Immature natural killer cell (primary cell): ENCODE measurements around the gene PRIM1. TPM values are rescaled to one million over a fixed set of nuclear protein-coding genes. Genes with fewer than 3 reads are reported as not detected.
"Not testable (repeated sequence)": the region's sequence is repeated elsewhere in the genome, so short reads cannot be mapped to it uniquely, and the experiment has no call there.

Experiments
- DNase-seq, 3 donors: peaks; one replicate each; pipeline ENCODE4 v3.0.0; 2022; ENCODE audit warnings: mixed read lengths in 1 of 3
- H3K27ac Mint-ChIP-seq, 6 donors: one replicate each; pipeline ENCODE4 v1.8.0; 2020; ENCODE audit warnings: mixed read lengths in 6 of 6, mild to moderate bottlenecking in 5 of 6, inconsistent platforms in 4 of 6, moderate library complexity in 3 of 6
- H3K27me3 Mint-ChIP-seq, 3 donors: one replicate each; pipeline ENCODE4 v1.8.0; 2020 to 2021; ENCODE audit warnings: low read depth in 3 of 3, mild to moderate bottlenecking in 3 of 3, mixed read lengths in 3 of 3, moderate library complexity in 3 of 3, inconsistent platforms in 1 of 3
- H3K36me3 Mint-ChIP-seq, 3 donors: one replicate each; pipeline ENCODE4 v1.8.0; 2020; ENCODE audit warnings: mixed read lengths in 3 of 3, inconsistent platforms in 2 of 3, mild to moderate bottlenecking in 2 of 3
- H3K4me1 Mint-ChIP-seq, 2 donors: one replicate each; pipeline ENCODE4 v1.8.0; 2020; ENCODE audit warnings: inconsistent platforms in 2 of 2, mild to moderate bottlenecking in 2 of 2, mixed read lengths in 2 of 2, moderate library complexity in 1 of 2
- H3K4me3 Mint-ChIP-seq, 5 donors: one replicate each; pipeline ENCODE4 v1.8.0; 2020; ENCODE audit warnings: mild to moderate bottlenecking in 5 of 5, mixed read lengths in 5 of 5, inconsistent platforms in 3 of 5, moderate library complexity in 3 of 5
- H3K9me3 Mint-ChIP-seq, 6 donors: one replicate each; pipeline ENCODE4 v1.8.0; 2020; ENCODE audit warnings: mild to moderate bottlenecking in 6 of 6, mixed read lengths in 6 of 6, inconsistent platforms in 4 of 6, moderate library complexity in 3 of 6
- polyA plus RNA-seq, 3 donors: library from polyadenylated mRNA; unstranded; fragments of 300-500 nt; fragmentation: Illumina TruSeq; gene quantifications; one replicate each; pipeline ENCODE4 v1.2.3, GENCODE V29; 2021

PRIM1 gene
- polyA plus RNA-seq, 3 donors from 2014 or later: 24.6 to 31.7 (median 27.4) TPM

- Mint-ChIP-seq H3K4me3 (no peak overlapping the region), H3K4me1 (peaks cover 81 to 87% of the 10 kb centered on the region in 2 donors), H3K9me3 (no peaks in the 10 kb centered on the region), H3K27me3 (peaks cover 0 to 2% (median 2%) of the 10 kb centered on the region in 3 donors), H3K27ac (peak overlapping the region; percentile 46 to 96 (median 74)), H3K36me3 (peaks cover 0 to 10% (median 10%) of the 10 kb centered on the region in 3 donors)
- DNase-seq: no peak
Observed at GRCh38 chr12:56719056-56719455, 33.1 kb downstream of the PRIM1 start.

- DNase-seq: no peak
- Mint-ChIP-seq H3K9me3 (no peaks in the 10 kb centered on the region), H3K4me3 (no peak overlapping the region), H3K4me1 (peaks cover 76 to 84% of the 10 kb centered on the region in 2 donors), H3K27me3 (peaks cover 0 to 2% (median 2%) of the 10 kb centered on the region in 3 donors), H3K27ac (peak overlapping the region; percentile 12 to 96 (median 74)), H3K36me3 (peaks cover 0 to 13% (median 10%) of the 10 kb centered on the region in 3 donors)
Observed at GRCh38 chr12:56718636-56719035, 33.5 kb downstream of the PRIM1 start.

GRCh38 chr12:56718149-56718548, 34.0 kb downstream of the PRIM1 start:
- H3K27me3 Mint-ChIP-seq: peaks cover 0 to 2% (median 2%) of the 10 kb centered on the region in 3 donors
- peaks cover 1 to 17% (median 15%) of the 10 kb centered on the region in 3 donors for H3K36me3 Mint-ChIP-seq
- H3K4me1 Mint-ChIP-seq: peaks cover 72 to 79% of the 10 kb centered on the region in 2 donors
- no peaks in the 10 kb centered on the region for H3K9me3 Mint-ChIP-seq
- no peak overlapping the region for H3K4me3 Mint-ChIP-seq
- no peak overlapping the region for H3K27ac Mint-ChIP-seq
- no peak for DNase-seq

DNA sequence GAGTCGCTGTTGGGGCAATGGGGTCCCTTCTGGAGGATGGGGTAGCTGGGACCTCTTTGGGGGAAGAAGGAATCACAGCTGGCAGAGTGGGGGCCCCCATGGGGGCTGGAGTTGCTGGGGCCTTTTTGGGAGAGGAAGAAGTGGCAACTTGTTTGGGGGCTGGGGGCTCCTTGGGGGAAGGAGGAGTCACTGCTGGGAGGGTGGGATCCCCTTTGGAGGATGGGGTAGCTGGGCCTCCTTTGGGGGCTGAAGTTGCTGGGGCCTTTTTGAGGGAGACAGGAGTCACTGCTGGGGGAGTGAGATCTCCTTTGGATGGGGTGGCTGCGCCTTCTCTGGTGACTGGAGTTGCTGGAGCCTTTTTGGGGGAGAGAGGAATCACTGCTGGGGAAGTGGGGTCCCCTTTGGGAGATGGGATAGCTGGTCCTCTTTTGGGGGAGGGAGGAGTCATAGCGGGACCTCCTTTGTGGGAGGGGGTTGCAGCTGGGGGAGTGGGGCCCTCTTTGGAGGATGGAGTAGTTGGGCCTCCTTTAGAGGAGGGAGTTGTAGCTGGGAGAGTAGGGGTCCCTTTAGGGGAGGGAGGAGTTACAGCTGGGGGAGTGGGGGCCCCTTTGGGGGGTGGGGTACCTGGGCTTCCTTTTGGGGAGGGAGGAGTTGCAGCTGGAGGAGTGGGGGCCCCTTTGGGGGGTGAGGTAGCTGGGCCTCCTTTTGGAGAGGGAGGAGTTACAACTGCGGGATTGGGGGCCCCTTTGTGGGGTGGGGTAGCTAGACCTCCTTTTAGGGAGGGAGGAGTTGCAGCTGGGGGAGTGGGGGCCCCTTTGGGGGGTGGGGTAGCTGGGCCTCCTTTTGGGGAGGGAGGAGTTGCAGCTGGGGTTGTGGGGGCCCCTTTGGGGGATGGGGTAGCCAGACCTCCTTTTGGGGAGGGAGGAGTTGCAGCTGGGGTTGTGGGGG, 34.9 kb downstream of the PRIM1 start:
- Mint-ChIP-seq H3K4me1 (peaks cover 62 to 70% of the 10 kb centered on the region in 2 donors), H3K36me3 (peaks cover 11 to 23% (median 22%) of the 10 kb centered on the region in 3 donors)

DNA sequence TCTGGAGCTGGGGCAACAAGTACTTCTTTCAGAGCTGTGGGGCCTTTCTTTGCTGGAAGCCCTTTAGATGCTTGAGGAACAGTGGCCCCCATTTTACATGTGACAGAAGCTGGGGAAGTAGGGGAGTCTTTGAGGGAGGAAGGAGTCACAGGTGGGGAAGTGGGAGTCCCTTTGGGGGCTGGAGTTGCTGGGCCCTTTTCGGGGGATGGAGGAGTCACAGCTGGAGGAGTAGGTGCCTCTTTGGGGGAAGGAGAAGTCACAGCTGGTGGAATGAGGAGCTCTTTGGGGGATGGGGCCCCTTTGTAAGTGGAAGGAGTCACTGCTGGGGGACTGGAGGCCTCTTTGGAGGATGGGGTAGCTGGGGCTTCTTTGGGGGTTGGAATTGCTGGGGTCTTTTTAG, 35.7 kb downstream of the PRIM1 start:
- Mint-ChIP-seq H3K4me3 (no peak overlapping the region), H3K27me3 (peaks cover 0 to 5% (median 2%) of the 10 kb centered on the region in 3 donors), H3K27ac (peak overlapping the region; percentile 3 to 80 (median 52)), H3K4me1 (peaks cover 55 to 62% of the 10 kb centered on the region in 2 donors), H3K36me3 (peaks cover 12 to 27% (median 24%) of the 10 kb centered on the region in 3 donors), H3K9me3 (no peaks in the 10 kb centered on the region)
- DNase-seq: no peak

More for the DNA sequence above, 34.9 kb downstream of the PRIM1 start:
- no peak for DNase-seq
- Mint-ChIP-seq H3K4me3 (no peak overlapping the region), H3K27ac (peak overlapping the region; percentile 21 to 50 (median 42)), H3K9me3 (no peaks in the 10 kb centered on the region), H3K27me3 (peaks cover 0 to 5% (median 2%) of the 10 kb centered on the region in 3 donors)

DNA sequence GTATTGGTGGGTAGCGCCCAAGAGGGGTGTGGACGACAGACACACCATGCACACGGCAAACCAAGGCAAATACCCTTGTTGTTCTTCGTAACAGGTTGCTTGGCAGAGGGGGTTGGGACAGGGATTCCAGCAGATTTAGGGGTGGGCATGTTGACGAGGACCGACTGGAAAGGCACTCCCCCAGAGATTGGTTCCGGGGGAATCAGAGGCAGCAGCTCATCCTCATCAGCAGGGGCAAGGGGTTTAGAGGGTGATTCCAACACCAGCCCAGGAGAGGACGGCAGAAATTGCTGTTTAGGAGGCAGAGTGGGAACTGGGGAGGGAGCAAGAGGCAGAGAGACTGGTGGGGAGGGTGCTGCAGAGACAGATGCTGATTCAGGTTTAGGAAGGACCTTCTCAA, 36.3 kb downstream of the PRIM1 start:
- no peaks in the 10 kb centered on the region for H3K9me3 Mint-ChIP-seq
- H3K36me3 Mint-ChIP-seq: peaks cover 17 to 32% (median 29%) of the 10 kb centered on the region in 3 donors
- H3K4me3 Mint-ChIP-seq: no peak overlapping the region
- H3K4me1 Mint-ChIP-seq: peaks cover 48 to 55% of the 10 kb centered on the region in 2 donors
- no peak for DNase-seq
- peaks cover 0 to 5% (median 2%) of the 10 kb centered on the region in 3 donors for H3K27me3 Mint-ChIP-seq
- H3K27ac Mint-ChIP-seq: peak overlapping the region in 5 of 6 donors; percentile 21 to 80 (median 57)

DNA sequence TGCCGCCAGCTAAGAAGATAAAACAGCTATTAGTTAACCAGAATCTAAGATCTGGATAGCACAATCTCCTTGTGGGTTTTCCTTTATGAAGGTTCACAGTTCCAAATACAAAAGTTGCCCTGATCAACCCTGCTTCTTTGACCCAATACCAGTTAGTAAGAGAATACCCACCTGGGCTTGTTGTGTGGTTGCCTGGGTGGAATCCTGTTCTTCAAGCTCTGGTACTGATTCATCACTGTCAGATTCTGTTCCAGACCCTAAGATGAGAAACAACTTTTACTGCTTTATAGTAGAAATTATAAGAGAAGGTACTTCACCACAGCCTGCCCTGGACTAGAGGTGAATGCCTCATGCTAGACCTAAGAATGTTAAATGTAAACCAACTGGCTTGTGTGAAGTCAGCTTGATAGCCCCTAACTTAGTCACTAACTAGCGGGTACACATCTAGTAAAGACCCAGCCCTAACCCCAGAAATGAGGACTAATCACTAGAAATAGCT, 37.6 kb downstream of the PRIM1 start:
- no peak for DNase-seq
- Mint-ChIP-seq H3K4me3 (no peak overlapping the region), H3K36me3 (peaks cover 17 to 32% (median 22%) of the 10 kb centered on the region in 3 donors), H3K27ac (peak overlapping the region in 2 of 6 donors; percentile 46 to 68), H3K27me3 (peaks cover 2 to 5% (median 2%) of the 10 kb centered on the region in 3 donors), H3K9me3 (no peaks in the 10 kb centered on the region), H3K4me1 (peaks cover 35 to 42% of the 10 kb centered on the region in 2 donors)

- Mint-ChIP-seq H3K27me3 (peaks cover 0 to 5% (median 2%) of the 10 kb centered on the region in 3 donors), H3K4me1 (peaks cover 25 to 32% of the 10 kb centered on the region in 2 donors), H3K27ac (no peak overlapping the region), H3K9me3 (no peaks in the 10 kb centered on the region), H3K36me3 (peaks cover 17 to 32% (median 22%) of the 10 kb centered on the region in 3 donors), H3K4me3 (no peak overlapping the region)
- no peak for DNase-seq
Observed at GRCh38 chr12:56713345-56713744, 38.8 kb downstream of the PRIM1 start.

GRCh38 chr12:56709759-56710376, 42.3 kb downstream of the PRIM1 start:
- peaks cover 0 to 3% (median 2%) of the 10 kb centered on the region in 3 donors for H3K27me3 Mint-ChIP-seq
- H3K4me3 Mint-ChIP-seq: no peak overlapping the region
- no peaks in the 10 kb centered on the region for H3K9me3 Mint-ChIP-seq
- peaks cover 17 to 24% (median 22%) of the 10 kb centered on the region in 3 donors for H3K36me3 Mint-ChIP-seq
- H3K27ac Mint-ChIP-seq: peak overlapping the region in 2 of 6 donors; percentile 21 to 28
- no peak for DNase-seq
- peaks cover under 1 to 9% of the 10 kb centered on the region in 2 donors for H3K4me1 Mint-ChIP-seq

DNA sequence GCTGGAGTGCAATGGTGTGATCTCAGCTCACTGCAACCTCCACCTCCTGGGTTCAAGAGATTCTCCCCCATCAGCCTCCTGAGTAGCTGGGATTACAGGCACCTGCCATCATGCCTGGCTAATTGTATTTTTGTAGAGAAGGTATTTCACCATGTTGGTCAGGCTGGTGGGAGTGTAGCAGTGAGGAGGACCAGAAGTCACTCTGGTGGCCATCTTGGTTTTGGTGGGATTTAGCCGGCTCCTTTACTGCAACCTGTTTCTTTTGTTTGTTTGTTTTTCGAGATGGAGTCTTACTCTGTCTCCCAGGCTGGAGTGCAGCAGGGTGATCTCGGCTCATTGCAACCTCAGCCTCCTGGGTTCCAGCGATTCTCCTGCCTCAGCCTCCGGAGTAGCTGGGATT, 47.6 kb downstream of the PRIM1 start:
- not testable (repeated sequence) for H3K4me1 Mint-ChIP-seq, H3K27me3 Mint-ChIP-seq, DNase-seq, H3K36me3 Mint-ChIP-seq, H3K27ac Mint-ChIP-seq, H3K9me3 Mint-ChIP-seq, H3K4me3 Mint-ChIP-seq

DNA sequence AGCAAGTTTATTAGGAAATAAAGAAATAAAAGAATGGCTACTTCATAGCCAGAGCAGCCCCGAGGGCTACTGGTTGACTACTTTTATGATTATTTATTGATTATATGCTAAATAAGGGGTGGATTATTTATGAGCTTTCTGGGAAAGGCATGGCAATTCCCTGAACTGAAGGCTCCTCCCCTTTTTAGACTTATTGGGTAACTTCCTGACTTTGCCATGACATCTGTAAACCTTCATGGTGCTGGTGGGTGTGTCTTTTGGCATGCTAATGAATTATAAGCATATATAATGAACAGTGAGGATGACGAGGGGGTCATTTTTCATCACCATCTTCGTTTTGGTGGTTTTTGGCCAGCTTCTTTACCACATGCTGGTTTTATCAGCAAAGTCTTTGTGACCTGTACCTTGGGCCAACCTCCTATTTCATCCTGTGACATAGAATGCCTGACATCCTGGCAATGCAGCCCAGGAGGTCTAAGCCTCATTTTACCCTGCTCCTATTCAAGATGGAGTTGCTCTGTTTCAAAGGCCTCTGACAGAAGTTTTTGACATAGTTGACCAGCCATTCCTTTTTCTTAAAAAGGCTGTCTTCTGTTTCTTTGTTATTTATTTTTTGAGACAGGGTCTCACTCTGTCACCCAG, 53.0 kb downstream of the PRIM1 start:
- peaks cover 2 to 7% of the 10 kb centered on the region in 2 donors for H3K4me1 Mint-ChIP-seq
- peaks cover 0 to 3% (median 0%) of the 10 kb centered on the region in 3 donors for H3K27me3 Mint-ChIP-seq
- no peaks in the 10 kb centered on the region for H3K36me3 Mint-ChIP-seq
- H3K27ac Mint-ChIP-seq: no peak overlapping the region
- H3K4me3 Mint-ChIP-seq: no peak overlapping the region
- H3K9me3 Mint-ChIP-seq: no peaks in the 10 kb centered on the region
- no peak for DNase-seq

DNA sequence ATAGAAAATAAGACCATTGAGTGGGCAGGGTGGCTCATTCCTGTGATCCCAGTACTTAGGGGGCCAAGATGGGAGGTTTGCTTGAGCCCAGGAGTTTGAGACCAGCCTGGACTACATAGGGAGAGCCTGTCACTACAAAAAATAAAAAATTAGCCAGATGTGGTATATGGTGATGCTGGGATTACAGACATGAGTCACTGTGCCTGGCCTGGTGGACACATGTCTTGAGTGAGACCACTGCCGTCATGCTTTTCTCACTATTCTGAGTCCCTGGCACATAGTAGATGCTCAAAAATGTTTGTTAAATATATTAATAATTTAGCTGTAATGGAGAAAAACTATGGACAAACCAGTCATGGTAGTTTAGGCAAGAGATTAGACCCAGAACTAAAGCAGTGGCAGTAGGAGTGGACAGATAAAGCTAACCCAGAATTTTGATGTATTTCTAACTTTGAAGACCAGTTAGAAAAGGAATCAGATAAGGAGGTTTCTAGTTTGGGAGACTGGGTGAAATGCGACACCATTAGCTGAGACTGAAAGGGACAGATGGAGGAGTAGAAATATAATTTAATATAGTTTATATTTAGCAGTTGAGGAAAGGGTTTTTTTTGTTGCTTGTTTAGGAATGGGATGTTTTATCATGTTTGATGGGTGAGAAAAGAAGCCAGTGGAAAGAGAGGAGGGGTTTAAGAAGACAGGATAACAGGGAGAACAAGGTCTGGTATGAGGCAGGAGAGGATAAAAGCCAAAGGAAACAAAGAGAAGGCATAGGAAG, 56.6 kb downstream of the PRIM1 start:
- Mint-ChIP-seq H3K27ac (peak overlapping the region in 2 of 6 donors; percentile 14 to 66), H3K4me3 (no peak overlapping the region), H3K27me3 (peaks cover 0 to 3% (median 0%) of the 10 kb centered on the region in 3 donors), H3K36me3 (no peaks in the 10 kb centered on the region), H3K4me1 (peaks cover 0 to under 1% of the 10 kb centered on the region in 2 donors), H3K9me3 (no peaks in the 10 kb centered on the region)
- DNase-seq: no peak

DNA sequence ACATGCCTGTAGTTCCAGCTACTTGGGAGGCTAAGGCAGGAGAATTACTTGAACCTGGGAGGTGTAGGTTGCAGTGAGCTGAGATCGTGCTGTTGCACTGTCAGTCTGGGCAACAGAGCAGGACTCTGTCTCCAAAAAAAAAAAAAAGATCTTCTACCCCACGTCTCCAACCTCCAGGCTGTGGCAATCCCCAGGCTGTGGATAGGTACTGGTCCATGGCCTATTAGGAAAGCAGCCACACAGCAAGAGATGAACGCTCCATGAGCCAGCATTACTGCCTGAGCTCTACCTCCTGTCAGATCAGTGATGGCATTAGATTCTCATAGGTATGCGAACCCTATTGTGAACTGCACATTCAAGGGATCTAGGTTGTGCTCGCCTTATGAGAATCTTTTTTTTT, 58.0 kb downstream of the PRIM1 start:
- H3K4me3 Mint-ChIP-seq: no peak overlapping the region
- peaks cover 2% of the 10 kb centered on the region in 2 donors for H3K4me1 Mint-ChIP-seq

More for the DNA sequence above, 58.0 kb downstream of the PRIM1 start:
- Mint-ChIP-seq H3K27me3 (peaks cover 0 to 1% (median 0%) of the 10 kb centered on the region in 3 donors), H3K9me3 (no peaks in the 10 kb centered on the region), H3K36me3 (no peaks in the 10 kb centered on the region), H3K27ac (no peak overlapping the region)
- no peak for DNase-seq
